GM12891 (cell line): ENCODE results near the gene INTS4.

Source experiments
- POLR2A ChIP-seq: IDR thresholded peaks from 2 replicates; pipeline ENCODE4 v1.6.1; 2011; ENCODE audit warnings: low read depth, low read length, control low read depth
- POLR2AphosphoS5 ChIP-seq: IDR thresholded peaks from 2 replicates; pipeline ENCODE4 v1.6.1; 2011; ENCODE audit warnings: low read depth, low read length, control low read depth
- SPI1 ChIP-seq: IDR thresholded peaks from 2 replicates; pipeline ENCODE4 v1.6.1; 2011; ENCODE audit warnings: low read depth, low read length, control low read depth
- TAF1 ChIP-seq: IDR thresholded peaks from 2 replicates; pipeline ENCODE4 v1.6.1; 2011; ENCODE audit warnings: low read depth, low read length, control low read depth

DNA sequence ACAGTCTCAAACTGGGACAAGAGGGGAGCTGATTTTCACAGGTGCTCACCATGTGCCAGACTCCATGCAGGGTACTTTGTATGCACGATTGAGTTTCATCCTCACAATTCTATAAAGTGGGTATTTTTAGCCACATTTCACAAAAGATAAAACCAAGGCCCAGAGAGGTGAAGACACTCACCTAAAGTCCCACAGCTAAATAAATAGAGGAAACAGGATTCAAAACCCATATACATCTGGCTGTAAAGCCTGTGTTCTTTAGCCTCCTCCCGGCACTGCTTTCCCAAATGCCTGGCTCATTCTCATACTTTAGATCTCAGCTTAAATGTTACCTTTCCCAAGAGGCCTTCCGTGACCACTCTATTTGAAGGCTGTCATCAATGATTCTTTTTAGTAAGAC, 41.8 kb upstream of the INTS4 start:
- TF ChIP-seq POLR2AphosphoS5 (no peak), POLR2A (no peak), TAF1 (no peak), SPI1 (no peak)
